Mucosa of descending colon (tissue), 3 donors: ENCODE measurements around the gene STN1. TPM values are rescaled to one million over a fixed set of nuclear protein-coding genes. Genes with fewer than 3 reads are reported as not detected.

ENCODE experiments used
- ATAC-seq: fragments of 200-7000 bp; cut with Tn5 transposase; one replicate; pipeline ENCODE4 v1.9.1; 2020; ENCODE audit warnings: mild to moderate bottlenecking, moderate library complexity
- DNase-seq, 3 donors: peaks; one replicate each; pipeline ENCODE4 v3.0.0-alpha.2; 2020
- H3K36me3 ChIP-seq: fragments of 200-600 bp; one replicate; pipeline ENCODE4 v1.8.0; 2021; ENCODE audit warnings: low read depth, mild to moderate bottlenecking
- H3K4me1 ChIP-seq: fragments of 200-600 bp; one replicate; pipeline ENCODE4 v1.8.0; 2021; ENCODE audit warnings: low read depth, mild to moderate bottlenecking
- H3K4me3 ChIP-seq: fragments of 200-600 bp; one replicate; pipeline ENCODE4 v1.8.0; 2021; ENCODE audit warnings: mild to moderate bottlenecking
- H3K9me3 ChIP-seq: fragments of 200-600 bp; one replicate; pipeline ENCODE4 v1.8.0; 2021; ENCODE audit warnings: mild to moderate bottlenecking
- CTCF ChIP-seq: fragments of 200-600 bp; IDR thresholded peaks from one replicate; pipeline ENCODE4 v1.8.0; 2022; ENCODE audit warnings: antibody characterized with exemption, mild to moderate bottlenecking
- intact Hi-C, 2 donors: fragments of 100-400 bp; cut with DNase I in 1 of 2; cut with micrococcal nuclease in 1 of 2; formaldehyde crosslinking; loops; one replicate each; pipeline versions ENCODE4 v1.11.0 to v1.11.1; 2022; cut with DNase I, micrococcal nuclease
- total RNA-seq, 3 donors: library from RNA; stranded (reverse); fragmentation: NEBNext Ultra II Directional in 2 of 3; extraction: Animal tissue kit (Norgen Biotek cat#: 25700) in 2 of 3; gene quantifications; one replicate each; pipeline versions ENCODE4 v1.2.1 to v1.2.4, GENCODE V29; 2021 to 2023
- donor health status: DM: no; HTN: no; CAD: no; lungs with moderate emphysema.
- donor health status: DM: no; HTN: no; CAD: no.
- donor health status: DM: no; HTN: yes; CAD: no.

STN1 gene
- total RNA-seq, 3 donors from 2014 or later = 18.8 to 25.2 (median 20.7) TPM

- Histone ChIP-seq H3K4me3 (no peak overlapping the region), H3K4me1 (peaks cover 43% of the 10 kb centered on the region), H3K9me3 (peaks cover 4% of the 10 kb centered on the region), H3K36me3 (no peaks in the 10 kb centered on the region)
- intact Hi-C loops = no loop called here
- TF ChIP-seq CTCF = no peak
- no peak for ATAC-seq
- no peak for DNase-seq
Observed at GRCh38 chr10:103912759-103913158, 5.2 kb downstream of the STN1 start.

GRCh38 chr10:103911021-103911459, 6.9 kb downstream of the STN1 start:
- Histone ChIP-seq H3K9me3 (peaks cover 4% of the 10 kb centered on the region), H3K36me3 (no peaks in the 10 kb centered on the region), H3K4me3 (no peak overlapping the region), H3K4me1 (peaks cover 36% of the 10 kb centered on the region)
- no peak for TF ChIP-seq CTCF
- no peak for DNase-seq
- intact Hi-C loops = no loop called here
- peak; percentile 5 for ATAC-seq

- DNase-seq = no peak
- intact Hi-C loops = no loop called here
- H3K4me3 ChIP-seq = no peak overlapping the region
- H3K4me1 ChIP-seq = peaks cover 31% of the 10 kb centered on the region
- no peak for ATAC-seq
- H3K36me3 ChIP-seq = no peaks in the 10 kb centered on the region
- peaks cover 4% of the 10 kb centered on the region for H3K9me3 ChIP-seq
- TF ChIP-seq CTCF = no peak
Observed at GRCh38 chr10:103910442-103911012, 7.5 kb downstream of the STN1 start.

GRCh38 chr10:103905441-103905840, 12.5 kb downstream of the STN1 start:
- no peak overlapping the region for H3K4me3 ChIP-seq
- intact Hi-C loops = no loop called here
- DNase-seq = no peak
- ATAC-seq = no peak
- no peaks in the 10 kb centered on the region for H3K36me3 ChIP-seq
- H3K4me1 ChIP-seq = peaks cover 25% of the 10 kb centered on the region
- TF ChIP-seq CTCF = no peak
- H3K9me3 ChIP-seq = no peaks in the 10 kb centered on the region

- DNase-seq = no peak
- TF ChIP-seq CTCF = no peak
- Histone ChIP-seq H3K4me3 (no peak overlapping the region), H3K4me1 (peaks cover 4% of the 10 kb centered on the region), H3K36me3 (no peaks in the 10 kb centered on the region), H3K9me3 (no peaks in the 10 kb centered on the region)
- ATAC-seq = peak; percentile 12
- intact Hi-C loops = no loop called here
Observed at GRCh38 chr10:103901299-103901698, 16.7 kb downstream of the STN1 start.

- Histone ChIP-seq H3K4me1 (peaks cover 6% of the 10 kb centered on the region), H3K9me3 (no peaks in the 10 kb centered on the region), H3K36me3 (no peaks in the 10 kb centered on the region), H3K4me3 (no peak overlapping the region)
- no peak for TF ChIP-seq CTCF
- DNase-seq (no peak), ATAC-seq (no peak)
- intact Hi-C loops = loop anchor here in 1 of 2 donors (10.0 kb wide), 1 partner anchor 65 kb away; the partner anchor contains the start of gene SLK
Observed at GRCh38 chr10:103899312-103899711, 18.7 kb downstream of the STN1 start.
